Kidney tubule cell (primary cell): ENCODE results near the gene EGFL8.
A peak's percentile ranks its signal among the peaks of the same experiment; 100 is the strongest.

Experiments used
- DNase-seq: peaks from one replicate; pipeline ENCODE4 v3.0.0-alpha.2; 2018; ENCODE audit warnings: low spot score

Gene EGFL8

GRCh38 chr6:32146687-32147086, 17.7 kb upstream of the EGFL8 start:
- DNase-seq, result no peak

DNA sequence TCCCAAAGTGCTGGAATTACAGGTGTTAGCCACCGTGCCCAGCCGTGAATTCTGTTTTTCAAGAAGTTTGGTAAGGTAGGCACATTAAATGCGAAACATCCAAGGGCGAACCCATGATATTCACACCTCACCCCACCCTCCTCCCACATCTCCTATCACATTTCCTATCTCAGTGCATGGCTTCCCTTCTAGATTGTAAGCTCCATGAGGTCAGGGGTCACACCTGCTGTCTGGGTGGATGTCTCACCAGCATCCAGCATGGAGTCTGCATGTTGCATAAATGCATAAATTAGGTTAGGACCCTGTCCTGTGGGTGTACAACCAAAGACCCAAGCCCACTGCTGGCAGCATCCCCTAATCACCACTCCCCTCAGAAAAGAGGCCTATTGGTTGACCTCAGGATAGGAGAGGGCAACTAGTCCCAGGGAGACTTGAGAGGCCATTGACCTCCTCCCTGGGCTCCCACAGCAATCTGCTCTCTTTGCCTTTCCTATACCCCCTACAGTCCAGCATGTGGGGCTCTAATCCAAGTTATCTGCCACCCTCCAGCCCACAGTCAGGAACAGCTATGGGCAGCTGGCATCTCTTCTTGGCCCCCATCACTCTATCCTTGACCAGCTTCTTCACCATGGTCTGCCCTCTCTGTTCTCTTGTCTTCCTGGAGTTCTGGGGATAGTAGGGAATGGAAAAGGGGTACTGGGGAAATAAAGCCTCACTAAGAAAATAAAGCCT, 16.8 kb upstream of the EGFL8 start:
- no peak for DNase-seq

DNA sequence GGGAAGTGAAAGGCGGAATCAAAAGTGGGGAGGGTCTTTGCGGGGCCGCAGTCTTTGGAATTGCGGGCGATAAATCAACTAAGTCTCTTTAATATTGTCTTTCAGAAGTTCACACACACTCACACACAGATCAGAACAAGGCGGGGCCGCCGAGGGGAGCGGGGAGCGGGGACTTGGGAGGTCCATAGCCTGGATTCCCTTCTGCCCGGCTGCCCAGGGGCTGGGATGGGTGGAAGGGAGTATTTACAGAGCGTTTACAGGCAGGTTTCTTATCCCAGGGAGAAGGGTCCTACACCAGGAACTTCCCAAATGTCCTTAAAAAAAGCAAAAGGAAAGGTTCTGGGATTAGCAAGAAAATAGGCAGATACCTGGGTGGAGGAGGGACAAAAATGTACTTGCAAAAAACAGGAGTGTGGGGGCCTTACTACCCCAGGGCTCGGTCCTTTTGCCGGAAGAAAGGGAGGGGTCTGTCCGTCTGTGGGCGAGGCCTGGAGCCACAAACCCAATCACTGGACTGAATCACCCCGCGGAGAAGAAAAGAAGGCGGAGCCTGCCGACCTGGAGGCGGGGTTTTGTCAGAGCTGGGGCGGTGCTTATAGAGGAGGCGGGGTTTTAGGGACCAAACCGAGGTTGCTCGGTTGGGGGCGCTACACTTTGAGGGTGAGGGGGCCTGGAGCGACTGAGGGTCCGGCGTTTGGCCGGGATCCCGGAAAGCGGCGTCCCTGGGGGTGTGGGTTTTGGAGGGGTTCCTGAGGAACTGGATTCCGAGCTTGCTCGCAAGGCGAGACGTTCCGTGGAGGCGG, 15.9 kb upstream of the EGFL8 start:
- DNase-seq, result peak; percentile 26

- DNase-seq, result no peak
Measured at GRCh38 chr6:32149092-32149755, 15.2 kb upstream of the EGFL8 start.

DNA sequence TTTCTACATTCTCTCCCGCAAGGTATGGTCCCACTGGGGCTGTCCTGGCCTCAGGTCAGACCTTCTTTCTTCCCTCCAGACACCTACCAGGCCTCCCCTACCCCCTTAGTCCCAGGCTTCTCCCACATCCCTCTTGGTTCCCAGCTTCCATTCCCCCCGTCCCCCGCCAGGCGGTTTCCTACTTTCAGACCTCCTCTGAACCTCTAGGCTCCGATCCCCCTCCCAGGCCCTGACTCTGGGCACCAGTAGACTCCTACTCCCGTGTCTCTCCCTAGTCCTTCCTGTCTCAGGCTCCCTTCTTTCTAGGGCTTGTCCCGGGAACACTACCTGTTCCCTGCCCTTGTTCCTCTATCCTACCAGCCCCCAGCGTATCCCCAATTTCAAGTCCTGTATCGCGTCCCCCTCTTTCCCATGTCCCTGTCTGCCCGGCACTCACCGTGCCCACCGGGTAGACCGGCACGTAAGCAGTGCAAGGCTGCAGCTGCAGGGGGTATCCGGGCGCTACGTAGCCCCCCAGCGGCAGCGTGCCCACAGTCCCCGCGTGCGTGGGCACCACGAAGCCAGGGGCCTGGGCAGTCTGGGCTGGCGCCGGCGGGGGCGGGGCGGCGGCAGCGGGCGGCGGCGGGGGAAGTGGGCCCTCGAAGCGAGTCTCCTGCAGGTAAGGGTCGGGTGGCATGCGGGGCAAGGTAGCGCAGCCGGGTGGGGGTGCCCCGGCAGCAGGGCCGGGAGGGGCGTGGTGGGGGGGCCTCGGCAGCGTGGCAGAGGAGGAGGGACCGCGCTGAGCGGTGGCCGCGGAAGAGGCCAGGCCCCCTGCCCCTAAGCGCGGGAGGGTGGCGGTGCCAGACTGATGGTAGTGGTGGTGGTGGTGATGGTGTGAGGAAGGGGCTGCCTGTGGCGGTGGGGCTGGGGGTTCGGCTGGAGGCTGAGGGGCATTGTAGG, 14.2 kb upstream of the EGFL8 start:
- no peak for DNase-seq

- no peak for DNase-seq
Measured at GRCh38 chr6:32151181-32151862, 13.1 kb upstream of the EGFL8 start.

- DNase-seq, result no peak
Measured at GRCh38 chr6:32151863-32152768, 12.3 kb upstream of the EGFL8 start, which contains the start of gene PRRT1. Gene PRRT1 (minus strand): TSS chr6:32151939. CDS start chr6:32151827, 112 bp downstream.

GRCh38 chr6:32152769-32153563, 11.4 kb upstream of the EGFL8 start:
- DNase-seq, result peak; percentile 31

DNA sequence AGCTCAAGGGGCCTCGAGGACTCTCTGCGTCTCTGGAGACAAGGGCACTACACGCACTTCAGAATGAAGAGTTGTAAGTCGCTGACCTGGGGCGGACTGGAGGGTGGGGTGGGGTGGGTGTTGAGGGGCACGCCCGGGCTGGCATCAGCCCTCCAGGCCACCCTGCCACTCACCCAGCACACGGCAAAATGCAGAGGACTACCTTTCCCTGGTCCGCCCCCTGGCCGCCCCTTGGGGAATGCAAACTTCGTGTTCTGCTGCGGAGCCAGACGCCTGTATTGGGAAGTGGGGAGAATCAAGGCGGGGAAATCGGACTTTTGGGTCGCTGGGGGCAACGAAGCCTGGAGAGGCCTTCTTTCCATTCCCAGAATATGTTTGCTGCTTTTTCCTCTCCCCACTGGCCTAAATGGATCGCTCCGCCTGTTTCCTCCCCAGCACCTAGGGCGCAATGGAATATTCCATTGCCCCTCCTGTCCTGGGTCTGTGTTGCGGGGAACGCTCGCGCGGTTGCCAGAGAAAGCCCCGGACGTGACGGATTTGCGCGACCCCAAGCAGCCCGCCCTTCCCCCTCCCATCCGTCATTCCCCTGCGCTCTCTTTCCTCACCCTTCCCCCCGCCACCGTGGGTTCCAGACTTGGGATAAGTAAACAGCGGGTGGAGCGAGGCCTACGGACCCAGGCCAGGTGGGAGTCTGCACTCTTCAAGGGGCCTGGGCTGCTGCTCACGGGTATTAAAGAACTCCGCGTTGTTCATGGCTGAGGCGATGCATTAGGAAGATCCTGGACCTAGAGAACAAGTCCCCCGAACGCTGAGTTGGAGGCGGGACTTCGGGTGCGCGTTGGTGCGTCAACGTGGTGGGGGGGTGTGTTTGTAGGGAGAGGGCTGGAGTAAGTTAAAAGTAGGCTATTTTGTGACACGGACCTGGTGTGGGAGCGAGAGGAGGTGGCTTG, 10.6 kb upstream of the EGFL8 start, which contains the start of gene PPT2:
PPT2 (plus strand) TSS at position 578 of the 950 bp plus-strand sequence. CDS start 454 bp downstream, outside the sequence.
- DNase-seq, result peak; percentile 85

GRCh38 chr6:32154514-32155161, 9.8 kb upstream of the EGFL8 start:
- DNase-seq, result peak; percentile 73

- DNase-seq, result no peak
Measured at GRCh38 chr6:32156891-32157290, 7.5 kb upstream of the EGFL8 start.

- DNase-seq, result no peak
Measured at GRCh38 chr6:32158052-32158451, 6.3 kb upstream of the EGFL8 start.

DNA sequence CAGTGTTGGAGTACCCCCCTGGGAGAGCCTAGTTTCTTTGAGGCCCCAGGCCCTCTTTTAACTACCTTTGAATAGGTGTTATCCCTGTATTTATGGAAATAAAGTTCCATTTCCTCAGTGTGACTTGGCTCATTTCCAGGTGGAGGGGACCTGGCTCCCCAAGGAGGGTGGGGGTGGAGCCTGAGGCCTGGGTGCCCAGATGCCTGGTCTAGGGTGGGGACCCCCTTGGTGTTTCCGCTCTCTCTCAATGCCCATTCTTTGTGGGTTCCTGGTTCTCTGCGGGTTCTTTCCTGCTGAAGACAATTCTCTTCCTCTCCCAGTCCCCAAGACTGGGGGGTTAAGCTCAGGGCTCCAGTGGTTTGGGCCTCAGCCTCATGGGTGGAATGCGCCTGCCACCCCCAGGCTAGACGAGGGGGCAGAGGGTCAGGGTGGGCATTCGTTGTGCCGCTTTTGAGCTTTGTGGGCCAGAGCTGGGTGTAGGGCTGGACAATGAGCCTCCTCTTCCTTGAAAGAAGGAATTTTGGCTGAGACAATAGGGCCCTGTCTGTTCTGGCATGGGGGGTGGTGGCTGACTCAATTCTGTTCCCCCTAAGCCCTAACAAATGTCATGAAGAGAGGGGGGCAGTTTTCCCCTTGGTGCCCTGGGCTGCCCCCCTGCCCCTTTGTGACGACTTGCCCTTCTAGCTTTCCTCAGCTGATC, 686 bp upstream of the EGFL8 start:
- DNase-seq, result no peak

- no peak for DNase-seq
Measured at GRCh38 chr6:32166411-32167061, 2.1 kb downstream of the EGFL8 start.

- DNase-seq, result no peak
Measured at GRCh38 chr6:32167154-32167760, 2.9 kb downstream of the EGFL8 start.
